Skin of body (tissue), 2 donors: ENCODE data around the gene TEAD1. TPM values are rescaled to one million over a fixed set of nuclear protein-coding genes. Genes with fewer than 3 reads are reported as not detected.

Experiments
- DNase-seq: peaks from one replicate; lab custom pipeline; 2025; lab: John Stamatoyannopoulos, UW
- total RNA-seq: library from RNA; depleted of rRNA; stranded (reverse); fragments of >200 nt; gene quantifications from one replicate; pipeline ENCODE4 v1.2.3, GENCODE V29; 2014

The TEAD1 gene
- total RNA-seq, 1 donor from 2014 or later: 62.1 TPM

DNA sequence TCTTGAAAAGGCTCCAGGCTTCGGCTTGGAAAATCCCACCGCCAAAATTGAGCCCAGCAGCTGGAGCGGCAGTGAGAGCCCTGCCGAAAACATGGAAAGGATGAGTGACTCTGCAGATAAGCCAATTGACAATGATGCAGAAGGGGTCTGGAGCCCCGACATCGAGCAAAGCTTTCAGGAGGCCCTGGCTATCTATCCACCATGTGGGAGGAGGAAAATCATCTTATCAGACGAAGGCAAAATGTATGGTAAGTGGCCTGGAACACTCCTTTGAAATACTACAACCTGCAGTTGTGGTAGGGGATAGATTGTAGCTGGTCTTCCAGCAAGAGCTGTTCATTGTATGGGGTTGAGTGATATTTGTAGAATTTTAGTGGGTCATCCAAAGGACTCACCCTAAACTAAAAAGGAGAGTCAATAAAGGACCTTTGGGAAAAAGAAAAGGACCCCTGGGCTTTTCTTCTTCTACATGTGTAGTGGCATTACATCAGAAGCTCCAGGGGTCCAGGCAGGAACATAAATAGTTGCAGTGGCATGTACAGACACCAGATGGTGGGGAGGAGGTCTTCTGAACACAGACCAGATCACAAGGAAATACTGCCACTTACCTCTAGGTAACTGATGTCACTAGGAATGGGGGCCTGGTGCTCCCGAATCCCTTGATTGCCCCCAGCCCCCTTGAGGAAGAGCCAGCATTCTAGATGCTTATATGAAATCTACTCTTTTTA, 90.1 kb downstream of the TEAD1 start:
- DNase-seq: no peak

DNA sequence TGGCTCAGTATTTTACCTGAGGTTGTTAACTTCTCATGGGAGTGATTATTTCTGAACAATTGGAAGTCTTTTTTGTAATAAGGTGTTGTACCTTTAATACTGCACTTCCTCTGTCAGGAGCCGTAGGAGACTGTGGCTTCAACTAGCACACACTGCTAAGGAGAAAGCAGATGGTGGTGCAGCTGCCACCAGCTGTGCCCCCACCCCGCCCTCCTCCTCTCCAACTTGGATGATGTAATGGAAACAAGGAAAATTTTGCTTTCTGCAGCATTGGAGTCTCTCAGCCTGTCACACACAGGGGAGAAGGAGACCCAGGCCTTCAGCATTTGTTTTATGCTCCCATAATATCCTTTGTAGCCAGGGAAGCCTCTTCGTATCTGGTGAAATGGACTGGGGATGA, 91.2 kb downstream of the TEAD1 start:
- DNase-seq: peak; percentile 81

DNA sequence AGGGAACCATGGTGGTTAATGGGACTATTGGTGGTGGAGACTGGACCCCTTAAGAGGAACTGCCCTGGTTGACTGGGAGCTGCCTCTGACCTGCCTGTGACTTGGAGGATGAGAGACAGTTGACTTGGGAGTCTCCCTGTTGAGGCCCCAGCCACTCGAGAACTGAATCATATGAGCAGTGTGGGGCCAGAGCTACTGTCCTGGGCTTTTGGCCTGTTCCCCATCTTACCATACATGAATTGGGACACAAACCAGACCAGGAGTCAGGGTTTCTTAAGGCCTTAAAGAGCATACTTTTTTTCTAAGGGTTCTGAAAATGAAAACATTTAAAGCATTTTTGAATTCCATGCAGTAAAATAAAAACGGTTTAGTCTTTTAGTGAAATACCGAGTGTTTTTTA, 92.8 kb downstream of the TEAD1 start:
- no peak for DNase-seq

DNA sequence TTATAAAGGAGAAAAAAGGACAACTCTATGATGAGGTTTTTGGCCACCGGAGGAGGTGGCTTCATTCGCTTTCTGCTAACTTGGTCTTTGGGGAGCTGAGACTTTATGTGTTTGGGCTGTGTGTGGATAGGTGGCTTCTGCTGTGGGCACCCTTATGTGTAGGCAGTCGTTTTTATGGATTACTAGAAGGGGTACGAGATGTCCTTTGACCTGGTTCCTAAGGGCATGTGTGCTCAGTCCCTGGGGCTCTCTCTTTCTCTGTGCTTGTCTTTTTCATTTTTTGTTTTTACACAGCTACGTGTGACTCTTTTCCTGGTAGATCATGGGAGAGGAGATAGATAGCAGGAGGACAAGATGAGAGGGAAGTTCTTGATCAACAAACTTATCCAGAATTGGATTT, 93.4 kb downstream of the TEAD1 start:
- DNase-seq: no peak

DNA sequence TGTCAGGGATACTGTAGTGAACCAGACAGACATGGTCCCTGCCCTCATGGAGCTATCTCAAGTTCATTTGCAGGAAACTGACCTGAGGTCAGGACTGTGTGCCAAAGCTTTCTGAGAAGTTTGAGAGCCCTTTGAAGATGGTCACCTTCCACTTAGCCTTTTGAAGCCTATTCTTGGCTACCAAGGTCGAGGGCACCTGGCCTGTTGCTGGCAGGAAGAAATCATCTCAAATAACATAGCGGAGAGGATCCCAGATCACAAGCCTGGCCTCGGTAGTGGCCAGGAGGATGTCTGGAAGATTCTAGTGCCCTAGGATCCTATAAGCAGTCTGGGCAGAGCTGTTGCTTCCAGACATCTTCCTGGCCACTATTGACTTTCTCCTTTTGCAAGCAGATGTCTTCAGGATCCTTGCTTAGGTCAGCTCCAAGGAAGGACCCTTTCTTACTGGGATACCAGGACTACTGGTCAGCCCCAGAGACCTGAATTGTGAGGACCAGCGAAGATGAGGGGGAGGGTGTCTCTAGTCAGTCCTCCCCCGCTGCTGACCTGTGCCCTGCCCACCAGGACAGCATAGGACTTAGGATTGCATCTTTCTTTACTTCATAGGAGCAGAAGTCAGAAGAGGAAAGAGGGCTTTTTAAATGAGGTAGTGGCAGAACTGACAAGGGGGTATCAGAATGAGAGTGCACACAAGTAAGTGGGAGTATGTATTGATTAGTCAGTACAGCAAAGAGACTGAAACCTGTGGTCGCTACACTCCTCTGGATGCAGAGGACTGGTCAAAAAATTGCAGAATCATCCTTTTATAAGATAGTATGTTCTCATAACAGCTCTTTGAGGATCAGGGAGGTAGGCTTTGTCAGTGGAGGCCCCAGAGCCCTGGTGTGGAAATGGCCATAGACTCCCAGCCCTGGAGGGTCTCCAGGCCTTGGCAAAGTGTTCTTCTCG, 94.8 kb downstream of the TEAD1 start:
- no peak for DNase-seq

DNA sequence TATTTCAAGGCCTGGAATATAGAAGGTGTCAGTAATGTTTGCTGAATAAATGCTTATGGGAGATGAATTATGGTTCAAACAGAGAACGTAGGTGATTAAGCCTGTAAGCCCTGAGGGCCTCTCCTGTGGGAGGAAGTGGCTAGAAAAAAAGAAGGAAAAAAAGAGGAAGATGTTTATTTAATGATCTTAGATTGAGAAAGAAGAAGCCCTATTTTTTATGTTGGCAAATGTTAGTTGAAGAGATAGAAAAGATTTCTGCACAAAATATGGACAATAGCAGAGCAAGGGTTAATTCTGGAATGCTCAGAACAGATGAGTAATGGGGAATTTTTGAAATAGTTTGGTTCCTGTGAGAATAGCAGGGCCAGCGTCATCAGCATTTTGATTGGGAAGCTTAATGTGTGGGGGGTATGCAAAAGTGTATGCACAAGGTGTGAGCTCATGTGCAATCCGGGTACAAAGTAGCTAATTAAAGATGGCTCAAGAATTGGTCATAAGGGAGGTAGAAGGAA, 95.7 kb downstream of the TEAD1 start:
- DNase-seq: peak; percentile 14

DNA sequence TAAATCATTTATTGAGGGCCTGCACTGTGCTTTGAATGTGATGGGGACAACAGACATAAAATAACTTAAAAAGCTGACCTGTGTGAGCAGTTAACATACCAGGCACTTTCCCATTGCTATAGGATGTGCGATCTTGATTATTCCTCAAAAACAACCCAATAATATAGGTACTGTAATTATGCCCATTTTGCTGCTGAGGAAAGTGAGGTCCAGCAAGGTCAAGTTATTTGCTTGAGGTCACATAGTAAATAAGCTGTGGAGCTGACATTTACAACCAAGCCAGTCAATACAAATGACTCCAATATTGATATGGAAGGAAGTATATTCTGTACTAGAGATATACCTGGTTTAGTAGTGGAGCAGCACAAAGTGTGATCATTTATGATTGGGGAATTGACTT, 96.2 kb downstream of the TEAD1 start:
- DNase-seq: no peak

DNA sequence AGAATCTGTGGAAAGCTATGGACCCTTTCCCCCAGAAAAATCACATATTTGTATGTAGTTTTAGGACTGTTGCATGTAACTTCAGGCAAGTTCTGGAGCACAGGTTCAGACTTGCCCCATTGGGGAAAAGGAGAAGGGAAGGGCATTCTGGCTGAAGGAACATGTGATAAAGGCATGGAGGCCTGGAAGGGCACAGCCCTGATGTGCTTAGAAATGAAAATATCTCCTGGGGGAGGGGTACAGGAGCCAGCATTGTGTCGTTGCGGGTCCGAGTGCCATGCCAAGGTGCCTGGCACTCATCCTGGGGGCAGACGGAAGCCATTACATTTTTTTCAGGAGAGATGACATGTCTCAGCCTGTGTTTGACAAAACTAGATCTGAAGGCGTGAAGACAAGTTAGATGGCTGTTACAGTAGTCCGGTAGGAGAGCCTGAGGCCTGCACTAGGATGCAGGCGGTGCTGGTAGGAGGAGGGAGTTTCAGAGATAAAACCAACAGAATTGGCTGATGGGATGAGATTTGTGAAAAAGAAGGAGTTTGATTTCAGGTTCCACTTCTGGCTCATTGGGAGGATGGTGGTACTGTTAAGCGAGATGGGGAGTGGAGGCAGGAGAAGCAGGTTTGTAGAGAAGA, 96.9 kb downstream of the TEAD1 start:
- DNase-seq: no peak

DNA sequence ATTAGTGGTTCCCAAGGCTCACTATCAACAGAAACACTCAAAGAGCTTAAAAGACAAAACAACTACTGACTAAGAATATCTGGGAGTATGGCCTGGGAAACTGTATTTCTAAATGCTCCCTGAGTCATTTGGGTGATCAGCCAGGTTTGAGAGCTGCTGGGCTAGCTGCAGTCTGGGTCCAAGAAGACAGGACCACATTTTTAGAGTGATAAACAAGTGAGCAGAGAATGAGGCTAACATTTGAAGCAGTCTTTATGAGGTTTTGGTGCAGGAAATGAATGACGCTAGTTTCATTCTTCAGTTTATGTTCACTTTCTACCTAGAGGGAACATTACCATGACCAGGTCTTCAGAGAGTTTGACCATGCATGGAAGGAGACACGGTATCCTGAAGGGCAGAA, 97.7 kb downstream of the TEAD1 start:
- DNase-seq: no peak

DNA sequence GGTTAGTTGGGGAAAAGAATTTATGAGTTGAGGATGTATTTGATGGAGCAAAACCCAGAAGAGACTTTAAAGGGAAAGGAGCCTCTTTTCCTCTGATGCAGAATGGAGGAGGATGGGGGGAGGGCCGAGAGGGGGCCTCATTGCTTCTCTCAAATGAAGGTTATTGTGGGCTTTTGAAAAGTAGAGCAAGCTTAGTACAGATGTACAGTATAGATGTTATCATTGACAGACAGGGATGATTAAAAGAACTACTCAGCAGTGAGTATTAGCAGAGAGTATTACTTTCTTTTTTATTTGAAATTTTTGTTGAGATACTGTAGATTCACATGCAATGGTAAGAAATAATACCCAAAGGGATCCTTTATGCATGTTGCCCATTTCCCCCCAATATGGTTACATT, 98.1 kb downstream of the TEAD1 start:
- DNase-seq: no peak

DNA sequence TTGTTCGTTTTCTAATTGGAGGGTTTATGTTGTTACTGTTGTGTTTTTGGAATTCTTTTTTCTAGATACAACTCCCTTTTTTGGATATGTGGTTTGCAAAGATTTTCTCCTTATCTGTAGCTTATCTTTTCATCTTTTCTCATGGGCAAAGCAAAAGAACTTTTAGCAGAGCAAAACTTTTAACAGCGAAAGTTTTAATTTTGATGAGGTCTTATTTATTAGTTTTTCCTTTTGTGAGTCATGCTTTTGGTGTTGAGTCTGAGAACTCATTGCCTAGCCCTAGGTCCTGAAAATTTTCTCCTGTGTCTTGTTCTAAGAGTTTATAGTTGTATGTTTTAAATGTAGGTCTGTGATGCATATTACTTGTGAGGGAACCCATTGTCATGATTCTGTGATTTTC, 99.4 kb downstream of the TEAD1 start:
- no peak for DNase-seq

DNA sequence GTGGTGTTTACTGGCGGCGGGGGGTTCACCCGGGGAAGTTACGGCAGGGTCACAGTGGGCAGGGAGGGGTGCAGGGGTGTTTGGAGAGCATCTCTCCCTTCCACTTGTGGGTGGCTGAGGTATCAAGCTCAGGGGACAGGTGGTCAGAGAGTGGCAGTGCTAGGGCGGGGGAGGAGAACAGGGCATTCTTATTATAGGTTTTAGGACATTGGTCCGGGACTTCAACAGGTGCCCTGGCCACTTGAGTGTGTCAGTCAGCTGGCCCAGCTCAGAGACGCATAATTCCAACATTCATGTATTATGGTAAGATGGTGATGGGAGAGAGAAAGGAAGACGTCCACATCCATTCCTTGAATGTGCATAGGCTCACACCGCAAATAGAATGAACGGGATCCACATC, 101.7 kb downstream of the TEAD1 start:
- no peak for DNase-seq

DNA sequence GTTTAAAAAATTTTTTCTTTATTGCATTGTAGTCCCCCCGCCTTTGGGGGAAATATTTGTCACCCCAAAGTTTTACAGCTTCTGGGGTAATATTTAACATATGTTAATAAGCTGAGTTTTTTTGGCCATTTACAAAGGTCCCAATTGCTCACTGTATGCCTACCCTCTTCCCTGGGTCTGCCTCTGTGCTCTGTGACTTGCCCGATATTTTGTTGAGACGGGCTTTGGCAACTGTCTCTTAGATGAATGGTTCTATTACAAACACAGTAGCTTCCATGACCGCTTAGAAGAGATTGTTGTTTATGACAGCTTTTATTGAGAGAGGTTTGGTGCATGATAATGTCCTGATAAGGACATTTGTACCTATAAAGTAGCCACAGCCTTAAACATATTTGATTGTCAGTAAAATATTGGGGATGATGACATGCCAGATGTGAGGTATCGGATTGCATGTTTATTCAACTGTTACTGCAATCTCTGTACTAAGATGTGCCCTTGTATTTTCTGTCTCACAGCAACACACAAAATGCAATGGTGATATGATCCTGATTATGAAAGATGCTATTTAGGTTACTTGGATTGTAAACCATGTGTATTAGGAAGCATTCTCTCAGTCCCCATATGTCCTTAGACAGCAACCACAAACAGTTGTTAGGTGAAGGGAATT, 103.1 kb downstream of the TEAD1 start:
- DNase-seq: peak; percentile 31

DNA sequence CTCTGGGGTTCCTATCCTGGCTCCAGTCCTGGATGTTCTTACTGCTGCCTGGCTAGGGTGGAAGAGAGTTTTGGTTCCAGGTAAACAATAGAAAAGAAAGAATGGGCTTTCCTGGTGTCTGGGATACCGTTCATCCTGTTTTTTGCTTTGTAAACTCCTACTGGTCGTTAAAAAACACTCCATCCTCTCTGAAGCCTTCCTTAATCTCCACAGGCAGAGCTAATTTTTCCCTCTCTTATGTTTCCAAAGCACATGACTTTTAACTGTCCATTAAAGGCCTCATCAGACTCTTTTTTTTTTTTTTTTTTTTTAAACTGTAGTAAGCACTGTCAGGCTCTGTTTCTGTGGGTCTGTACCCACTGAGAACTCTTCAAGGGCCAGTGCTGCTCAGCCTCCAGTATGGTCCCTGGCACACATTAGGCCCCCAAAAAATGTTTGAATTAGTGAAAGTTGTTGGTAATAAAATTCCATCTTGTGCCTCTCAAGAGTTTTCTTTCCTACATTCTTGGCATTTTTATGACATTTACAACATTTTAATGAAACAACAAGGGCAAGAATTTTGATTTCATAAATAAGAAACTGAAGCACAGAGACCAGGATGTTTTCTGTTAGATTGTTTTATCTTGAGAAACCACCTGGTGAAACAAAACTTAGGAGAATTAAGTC, 104.2 kb downstream of the TEAD1 start:
- DNase-seq: no peak

DNA sequence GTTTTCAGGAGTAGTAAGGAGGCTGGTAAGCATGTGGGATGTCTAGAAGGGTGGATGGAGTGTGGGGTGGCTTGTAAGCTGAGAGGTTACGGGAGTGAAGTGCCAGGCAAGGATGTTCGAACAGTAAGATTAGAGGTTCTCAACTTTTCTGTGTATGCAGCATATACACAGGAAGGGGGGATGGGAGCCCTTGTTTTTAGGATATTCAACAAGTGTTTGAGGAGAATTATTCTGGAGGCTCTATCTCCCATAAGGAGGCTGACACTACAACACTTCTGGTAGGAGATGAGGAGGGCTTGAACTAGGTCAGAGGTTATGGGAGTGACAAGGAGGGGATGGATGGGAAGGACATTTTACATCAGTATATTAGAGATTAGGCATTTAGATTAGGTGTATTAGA, 109.5 kb downstream of the TEAD1 start:
- no peak for DNase-seq

DNA sequence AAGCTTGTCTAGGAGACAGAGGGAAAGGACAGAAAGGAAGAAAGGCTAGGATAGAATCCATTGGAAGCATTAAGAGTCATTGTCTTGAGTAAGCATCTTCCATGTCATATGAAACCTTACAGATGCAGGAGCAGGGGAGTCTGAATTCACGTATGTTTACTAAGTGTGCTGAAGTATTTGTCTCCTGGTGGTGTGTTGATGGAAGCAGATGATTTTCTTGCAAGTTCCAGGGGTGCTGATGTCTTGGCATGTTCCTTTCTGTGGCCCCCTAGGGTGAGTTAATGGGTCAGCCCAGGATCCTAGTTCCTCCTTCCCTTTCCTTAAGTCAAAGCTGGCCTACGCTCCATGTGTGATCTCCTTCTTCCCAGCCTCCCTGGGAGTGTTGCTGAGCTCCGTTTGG, 110.2 kb downstream of the TEAD1 start:
- no peak for DNase-seq

DNA sequence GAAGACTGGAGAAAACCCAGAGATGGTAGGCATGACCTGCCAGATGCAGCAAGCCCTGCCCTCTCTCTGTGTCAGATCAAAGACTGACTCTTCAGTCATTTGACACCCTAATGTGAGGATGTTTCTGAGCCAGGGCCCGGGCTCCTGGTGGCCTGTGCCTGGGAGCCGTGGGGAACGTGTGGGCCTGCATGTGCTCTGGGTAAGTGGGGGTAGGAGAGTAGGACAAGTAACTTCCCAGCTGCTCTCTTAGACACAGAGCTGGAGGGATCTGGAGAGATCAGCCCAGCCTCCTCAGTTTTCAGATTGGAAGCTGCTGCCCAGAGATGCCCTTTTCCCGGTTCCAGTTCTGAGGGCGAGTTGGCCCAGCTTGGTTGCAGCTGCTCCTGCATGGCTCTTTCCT, 110.8 kb downstream of the TEAD1 start:
- DNase-seq: no peak

DNA sequence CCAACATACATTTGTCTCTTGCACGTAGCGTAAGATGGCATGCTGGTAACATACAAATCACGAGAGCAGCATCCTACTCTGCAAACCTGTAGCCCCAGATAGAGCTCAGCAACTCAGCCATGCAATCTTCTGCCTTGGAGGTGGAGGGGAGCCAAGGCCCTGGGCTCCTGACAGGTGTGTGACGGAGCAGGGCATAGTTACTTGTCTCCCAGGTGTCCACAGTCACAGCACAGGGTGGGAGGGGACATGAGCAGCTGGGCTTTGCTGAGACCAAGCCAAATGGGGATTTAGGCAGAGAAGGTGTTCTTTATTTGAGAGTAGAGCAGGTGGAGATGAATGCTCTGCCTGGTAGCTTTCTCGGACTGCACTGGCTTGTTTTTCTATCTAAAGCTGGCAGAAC, 111.7 kb downstream of the TEAD1 start:
- no peak for DNase-seq

DNA sequence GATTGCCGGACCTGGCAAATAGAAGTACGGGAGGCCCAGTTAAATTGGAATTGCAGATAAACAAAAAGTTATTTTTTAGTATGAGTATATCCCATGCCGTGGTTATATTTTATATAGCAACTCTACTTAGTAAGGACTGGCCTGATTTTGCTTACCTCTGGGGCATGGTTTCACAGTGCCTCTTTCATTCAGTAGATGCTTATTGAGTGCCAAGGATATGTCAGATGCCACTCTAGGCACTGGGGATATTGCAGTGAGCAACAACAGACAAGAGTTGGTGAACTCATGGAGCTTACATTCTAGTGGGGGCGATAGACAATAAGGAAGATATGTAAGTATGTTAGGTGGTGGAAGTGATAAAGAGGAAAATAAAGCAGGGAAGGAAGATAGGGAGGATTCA, 112.2 kb downstream of the TEAD1 start:
- no peak for DNase-seq

DNA sequence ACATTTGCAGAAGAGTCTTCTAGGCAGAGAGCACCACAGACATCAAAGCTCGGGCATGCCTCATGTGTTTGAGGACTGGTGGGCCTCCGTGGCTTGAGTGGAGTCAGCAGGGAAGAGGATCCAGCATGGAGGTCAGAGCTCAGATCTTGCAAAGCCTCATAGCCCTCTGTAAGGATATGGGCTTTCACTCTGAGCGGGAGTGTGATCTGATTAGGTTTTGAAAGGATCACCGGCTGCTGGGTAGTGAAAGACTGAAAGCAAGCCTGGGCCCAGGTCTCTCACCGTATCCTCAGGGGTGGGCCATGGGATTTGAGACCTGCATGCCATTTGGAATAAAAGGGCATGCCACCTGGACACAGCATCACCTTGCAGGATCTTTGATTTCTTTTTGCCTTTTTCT, 112.7 kb downstream of the TEAD1 start:
- DNase-seq: no peak

DNA sequence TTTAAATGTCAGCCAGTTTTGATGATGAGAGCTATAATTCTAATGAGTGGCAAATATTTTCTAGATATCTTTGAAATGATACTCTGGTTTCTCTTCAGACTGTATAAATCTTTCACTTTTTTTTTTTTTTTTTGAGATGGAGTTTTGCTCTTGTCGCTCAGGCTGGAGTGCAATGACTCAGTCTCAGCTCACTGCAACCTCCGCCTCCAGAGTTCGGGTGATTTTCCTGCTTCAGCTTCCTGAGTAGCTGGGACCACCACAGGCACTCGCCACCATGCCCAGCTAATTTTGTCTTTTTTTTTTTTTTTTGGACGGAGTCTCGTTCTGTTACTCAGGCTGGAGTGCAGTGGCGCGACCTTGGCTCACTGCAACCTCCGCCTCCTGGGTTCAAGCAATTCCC, 113.6 kb downstream of the TEAD1 start:
- DNase-seq: no peak
